Stimulated activated naive CD8-positive, alpha-beta T cell treated with anti-CD3 and anti-CD28 coated beads, Interleukin-15, Interleukin-2, amounts not matched to agents 100 U/mL and 50 U/mL, for 24 hours (primary cell): ENCODE measurements around the gene SLC13A4.
"Not testable (repeated sequence)": the region's sequence is repeated elsewhere in the genome, so short reads cannot be mapped to it uniquely, and the experiment has no call there.

Experiments
- ATAC-seq: fragments of 150-1000 bp; cut with Tn5 transposase; one replicate; pipeline ENCODE4 v1.10.0; 2021
- DNase-seq: peaks from one replicate; pipeline ENCODE4 v3.0.0; 2021

Gene SLC13A4

GRCh38 chr7:135662373-135663114, 65.4 kb downstream of the SLC13A4 start, which contains the start of gene STMP1:
TSS of gene STMP1 (plus strand) at chr7:135662514.
- peak; percentile 98 for DNase-seq
- ATAC-seq = peak; percentile 90

GRCh38 chr7:135662123-135662372, 65.9 kb downstream of the SLC13A4 start:
- DNase-seq = no peak
- ATAC-seq = peak; percentile 26

- no peak for DNase-seq
- ATAC-seq = peak; percentile 2
Measured at GRCh38 chr7:135661311-135662122, 66.5 kb downstream of the SLC13A4 start.

DNA sequence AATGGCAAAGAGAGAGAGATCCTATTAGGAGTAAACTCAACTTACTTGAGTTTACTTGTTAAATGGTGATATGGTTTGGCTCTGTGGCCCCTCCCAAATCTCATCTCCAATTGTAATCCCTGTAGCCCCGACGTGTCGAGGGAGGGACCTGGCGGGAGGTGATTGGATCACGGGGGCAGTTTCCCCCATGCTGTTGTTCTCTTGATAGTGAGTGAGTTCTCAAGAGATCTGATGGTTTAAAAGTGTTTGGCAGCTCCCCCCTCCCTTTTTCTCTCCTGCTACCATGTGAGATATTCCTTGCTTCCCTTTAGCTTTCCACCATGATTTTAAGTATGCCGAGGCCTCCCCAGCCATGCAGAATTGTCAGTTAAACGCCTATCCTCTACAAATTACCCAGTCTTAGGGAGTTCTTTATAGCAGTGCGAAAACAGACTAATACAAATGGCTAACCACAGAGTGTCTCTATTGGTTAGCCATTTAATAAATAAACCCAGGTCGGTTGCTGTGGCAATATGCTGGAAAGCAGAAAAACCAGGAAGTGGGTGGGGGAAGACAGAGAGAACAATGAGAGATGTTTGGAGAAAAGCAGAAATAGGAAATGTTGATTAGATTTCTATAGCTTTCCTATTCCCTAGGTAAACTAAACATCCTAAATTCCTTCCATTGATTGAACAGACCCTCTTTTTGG, 68.7 kb downstream of the SLC13A4 start:
- no peak for ATAC-seq
- DNase-seq = no peak

DNA sequence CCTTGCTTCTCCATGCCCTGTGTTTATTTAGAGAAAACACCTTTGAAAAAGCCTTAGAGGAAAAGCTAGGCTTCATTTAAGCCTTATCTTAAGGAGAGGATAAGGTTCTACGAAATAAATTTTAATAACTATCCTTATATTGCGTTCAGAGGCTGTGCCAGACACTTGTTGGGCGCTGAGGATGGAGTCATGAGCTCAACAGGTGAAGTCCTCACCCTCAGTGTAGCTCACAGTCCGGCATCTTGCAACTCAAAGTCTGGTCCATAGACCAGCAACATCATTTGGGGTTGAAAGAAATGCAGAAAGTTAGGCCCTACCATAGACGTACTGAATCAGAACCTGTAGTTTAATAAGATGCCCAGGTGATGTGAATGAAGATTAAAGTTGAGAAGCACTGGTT, 69.4 kb downstream of the SLC13A4 start:
- no peak for DNase-seq
- no peak for ATAC-seq

DNA sequence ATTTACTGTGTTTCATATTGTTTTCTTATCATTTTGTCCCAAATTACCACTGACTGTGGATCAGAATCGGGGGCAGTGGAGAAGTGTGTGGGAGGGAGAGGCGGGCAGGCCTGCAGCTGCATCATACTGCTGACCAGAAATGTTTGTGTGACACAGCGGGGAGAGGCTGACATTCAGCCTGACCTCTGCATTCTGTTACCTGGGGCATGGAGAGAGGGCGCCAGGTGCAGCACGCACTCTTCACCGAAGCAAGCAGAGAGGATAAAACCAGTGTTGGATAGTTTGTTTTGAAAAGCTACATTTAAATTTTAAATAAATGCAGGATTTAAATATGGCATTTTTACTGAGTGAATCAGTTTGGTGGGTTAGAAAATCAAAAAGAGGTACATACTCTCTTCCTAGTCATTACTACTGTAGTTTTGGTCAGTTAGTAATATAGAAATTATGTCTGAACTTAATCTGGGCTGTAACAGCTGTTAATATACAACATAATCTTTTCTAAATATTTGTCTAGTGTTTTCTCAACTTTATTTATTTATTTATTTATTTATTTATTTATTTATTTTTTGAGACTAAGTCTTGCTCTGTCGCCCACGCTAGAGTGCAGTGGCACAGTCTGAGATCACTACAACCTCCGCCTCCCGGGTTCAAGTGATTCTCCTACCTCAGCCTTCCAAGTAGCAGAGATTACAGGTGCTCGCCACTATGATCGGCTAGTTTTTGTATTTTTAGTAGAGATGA, 74.5 kb downstream of the SLC13A4 start:
- ATAC-seq (no peak), DNase-seq (no peak)

GRCh38 chr7:135650831-135651573, 77.0 kb downstream of the SLC13A4 start:
- no peak for ATAC-seq
- DNase-seq = no peak

GRCh38 chr7:135648235-135648634, 79.8 kb downstream of the SLC13A4 start:
- ATAC-seq (no peak), DNase-seq (no peak)

- ATAC-seq (no peak), DNase-seq (no peak)
Measured at GRCh38 chr7:135647755-135648154, 80.2 kb downstream of the SLC13A4 start.

DNA sequence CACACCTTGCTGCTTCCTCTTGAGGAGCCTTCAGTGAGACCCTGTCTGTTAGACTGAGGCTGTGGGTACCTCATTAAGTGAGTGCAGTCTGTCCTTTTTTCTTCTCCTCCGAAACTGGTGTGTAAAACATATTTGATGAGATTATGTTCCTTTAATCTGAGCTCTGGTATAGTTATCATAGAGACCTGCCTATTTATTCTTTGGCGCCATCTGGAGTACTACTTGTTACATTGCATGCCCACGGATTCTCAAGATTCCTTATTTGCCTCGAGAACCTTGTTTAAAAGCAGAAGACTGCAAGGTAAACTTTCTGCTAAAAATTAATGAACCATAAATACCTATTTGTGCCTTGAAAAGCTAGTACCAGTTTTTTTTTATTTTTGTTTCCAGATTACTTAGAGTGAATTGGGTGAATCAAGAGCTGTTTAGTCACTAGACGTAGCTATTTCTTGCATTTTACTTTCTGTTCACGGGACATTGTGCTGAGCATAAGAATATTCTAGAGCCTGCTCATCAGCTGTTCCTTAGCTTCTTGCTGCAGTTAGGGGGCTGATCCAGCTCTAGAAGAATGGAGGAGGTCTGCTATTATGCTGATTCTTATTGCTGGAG, 82.6 kb downstream of the SLC13A4 start:
- ATAC-seq = no peak
- no peak for DNase-seq

DNA sequence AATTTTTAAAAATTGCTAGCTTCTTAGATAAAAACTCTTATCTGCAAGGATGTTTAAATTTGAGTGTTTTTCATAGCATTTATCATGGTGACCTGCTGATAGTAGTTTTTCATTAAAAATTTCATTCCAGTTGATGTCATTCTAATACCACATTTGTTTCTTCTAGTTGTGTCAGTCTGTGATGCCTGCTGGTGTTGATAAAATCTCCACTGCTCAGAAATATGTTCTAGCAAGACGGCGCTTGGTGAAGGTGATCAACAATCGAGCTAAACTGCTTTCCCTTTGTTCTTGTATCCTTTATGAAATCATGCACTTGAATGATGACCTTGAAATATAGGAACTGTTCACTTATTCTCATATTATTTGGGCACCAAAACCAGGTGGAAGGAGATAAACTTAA, 83.3 kb downstream of the SLC13A4 start:
- no peak for DNase-seq
- no peak for ATAC-seq

- DNase-seq = no peak
- no peak for ATAC-seq
Measured at GRCh38 chr7:135644154-135644553, 83.8 kb downstream of the SLC13A4 start.

- not testable (repeated sequence) for DNase-seq, ATAC-seq
Measured at GRCh38 chr7:135639690-135640089, 88.3 kb downstream of the SLC13A4 start.

DNA sequence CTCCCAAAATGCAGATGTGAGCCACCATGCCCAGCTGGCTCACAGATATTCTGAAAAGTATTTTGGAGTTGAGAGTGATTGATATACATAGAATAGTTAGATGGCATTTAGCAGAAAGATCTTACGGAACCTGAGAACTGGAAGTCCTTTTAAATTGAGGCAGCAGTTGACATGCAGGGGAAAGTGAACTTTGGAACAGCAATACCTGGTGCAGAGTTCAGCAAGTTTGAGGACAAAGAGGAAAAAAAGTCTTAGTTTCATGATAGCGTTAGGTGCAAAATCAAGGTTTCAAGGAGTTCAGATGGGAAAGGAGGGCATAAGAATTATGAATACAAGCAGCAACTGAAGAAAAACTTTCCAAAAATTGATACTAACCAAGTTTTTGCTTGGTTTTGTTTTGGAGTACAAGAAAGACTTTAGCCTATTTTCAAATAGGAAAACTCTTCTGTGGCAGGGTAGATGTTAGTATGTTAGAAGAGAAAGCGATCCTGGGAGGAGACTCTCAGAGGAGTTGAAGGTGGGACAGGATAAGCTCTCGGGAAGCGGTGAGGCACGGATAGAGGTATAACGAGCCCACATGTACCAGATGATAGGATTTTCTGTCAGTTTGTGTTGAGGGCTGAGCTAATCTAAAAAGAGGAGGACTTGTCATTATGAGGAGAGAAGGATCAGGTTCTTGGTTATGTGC, 93.7 kb downstream of the SLC13A4 start:
- ATAC-seq = no peak
- DNase-seq = no peak
